ENCODE results near the gene MINDY2. TPM values are rescaled to one million over a fixed set of nuclear protein-coding genes. Genes with fewer than 3 reads are reported as not detected.
"Not testable (repeated sequence)": the region's sequence is repeated elsewhere in the genome, so short reads cannot be mapped to it uniquely, and the experiment has no call there.

The MINDY2 gene
- total and polyA plus RNA-seq, 3 experiments from 2014 or later: 9.6 to 18.8 (median 12.1) TPM

DNA sequence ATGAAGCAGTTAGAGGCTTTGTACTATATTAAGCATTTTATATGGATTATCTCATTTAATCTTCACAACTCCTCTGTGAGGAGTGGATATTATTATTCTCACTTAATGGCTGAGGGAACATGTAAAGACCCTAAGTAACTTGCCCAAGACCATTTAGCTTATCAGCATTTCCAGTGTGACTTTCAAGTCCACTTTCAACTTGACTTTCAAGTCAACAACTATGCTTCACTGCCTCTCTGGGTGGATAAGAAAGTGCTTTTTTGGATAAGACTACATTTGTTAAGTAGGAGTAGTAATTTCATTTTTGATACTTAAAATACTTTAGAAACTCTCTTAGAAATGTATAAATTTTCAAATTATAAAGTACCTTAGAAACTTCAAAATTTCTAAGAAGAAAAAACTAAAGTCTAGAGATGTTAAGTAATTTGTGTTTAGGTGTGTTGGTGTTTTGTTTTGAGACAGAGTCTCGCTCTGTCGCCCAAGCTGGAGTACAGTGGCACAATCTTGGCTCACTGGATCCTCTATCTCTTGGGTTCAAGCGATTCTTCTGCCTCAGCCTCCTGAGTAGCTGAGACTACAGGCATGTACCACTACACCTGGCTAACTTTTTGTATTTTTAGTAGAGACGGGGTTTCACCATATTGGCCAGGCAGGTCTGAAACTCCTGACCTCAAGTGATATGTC is 71.8 kb downstream of the MINDY2 start:
- ChIA-PET CTCF (no interaction called here), POLR2A (no interaction called here)
- H3K27ac ChIP-seq (ENCODE audit: low read depth, low read length): no peak overlapping the region
- no peaks in the 10 kb centered on the region for H3K9me3 ChIP-seq (ENCODE audit: low read length)
- no peaks in the 10 kb centered on the region for H3K27me3 Mint-ChIP-seq
- H3K27me3 ChIP-seq (ENCODE audit: insufficient read depth, low read length, poor library complexity, severe bottlenecking): no peaks in the 10 kb centered on the region
- H3K4me1 Mint-ChIP-seq: peaks cover 0 to 2% (median 0%) of the 10 kb centered on the region in 3 donors
- H3K4me3 Mint-ChIP-seq: no peak overlapping the region
- DNase-seq: no peak
- H3K9me3 Mint-ChIP-seq: no peaks in the 10 kb centered on the region
- H3K27ac Mint-ChIP-seq: no peak overlapping the region
- H3K4me1 ChIP-seq (ENCODE audit: insufficient read depth, low read length): no peaks in the 10 kb centered on the region
- H3K36me3 ChIP-seq (ENCODE audit: insufficient read depth, low read length): no peaks in the 10 kb centered on the region
- H3K36me3 Mint-ChIP-seq: peaks cover 12 to 44% (median 13%) of the 10 kb centered on the region in 3 donors
- no peak overlapping the region for H3K4me3 ChIP-seq (ENCODE audit: low read length)

DNA sequence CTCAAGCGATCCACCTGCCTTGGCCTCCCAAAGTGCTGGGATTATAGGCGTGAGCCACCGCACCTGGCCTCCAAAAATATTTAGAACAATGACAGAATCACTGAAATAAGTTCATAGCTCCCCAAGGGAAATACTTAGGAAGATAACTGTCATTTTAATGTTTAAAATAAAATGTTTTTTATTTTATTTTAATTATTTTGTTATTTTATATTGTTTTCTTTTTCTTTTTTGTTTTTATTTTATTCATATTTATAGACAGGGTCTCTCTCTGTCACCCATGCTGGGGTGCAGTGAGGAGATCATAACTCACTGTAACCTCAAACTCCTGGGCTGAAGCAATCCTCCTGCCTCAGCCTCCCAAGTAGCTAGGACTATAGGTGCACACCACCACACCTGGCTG is 80.1 kb downstream of the MINDY2 start:
- H3K36me3 Mint-ChIP-seq: peaks cover 18 to 64% (median 24%) of the 10 kb centered on the region in 3 donors
- DNase-seq; H3K36me3 ChIP-seq (ENCODE audit: insufficient read depth, low read length); H3K4me3 Mint-ChIP-seq; H3K4me3 ChIP-seq (ENCODE audit: low read length); H3K27me3 ChIP-seq (ENCODE audit: insufficient read depth, low read length, poor library complexity, severe bottlenecking); POLR2A ChIA-PET; H3K9me3 ChIP-seq (ENCODE audit: low read length); H3K4me1 ChIP-seq (ENCODE audit: insufficient read depth, low read length); H3K27ac Mint-ChIP-seq; H3K27me3 Mint-ChIP-seq; H3K4me1 Mint-ChIP-seq; H3K9me3 Mint-ChIP-seq; CTCF ChIA-PET; H3K27ac ChIP-seq (ENCODE audit: low read depth, low read length): not testable (repeated sequence)

DNA sequence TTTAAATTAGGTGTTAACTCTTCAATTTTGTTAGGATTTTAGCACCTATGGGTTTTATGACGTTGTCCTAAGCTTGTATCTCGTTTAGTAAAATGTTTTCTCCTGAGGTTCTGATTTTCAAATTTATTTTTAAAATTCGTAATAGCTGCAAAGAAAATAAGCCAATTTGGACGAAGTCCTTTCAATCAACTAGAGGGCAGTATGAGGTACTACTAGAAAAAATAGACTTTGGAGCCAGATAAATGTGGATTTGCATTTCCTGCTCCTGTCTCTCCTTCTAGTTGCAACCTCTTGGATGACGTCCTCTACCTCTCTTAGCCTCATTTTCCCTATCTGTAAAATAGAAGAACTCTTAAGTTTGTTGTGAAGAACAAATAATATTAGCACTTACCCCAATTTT is 81.2 kb downstream of the MINDY2 start:
- Histone ChIP-seq H3K27me3 (ENCODE audit: insufficient read depth, low read length, poor library complexity, severe bottlenecking) (no peaks in the 10 kb centered on the region), H3K27ac (ENCODE audit: low read depth, low read length) (no peak overlapping the region), H3K36me3 (ENCODE audit: insufficient read depth, low read length) (peaks cover 4% of the 10 kb centered on the region), H3K9me3 (ENCODE audit: low read length) (no peaks in the 10 kb centered on the region), H3K4me1 (ENCODE audit: insufficient read depth, low read length) (no peaks in the 10 kb centered on the region), H3K4me3 (ENCODE audit: low read length) (no peak overlapping the region)
- Mint-ChIP-seq H3K4me3 (no peak overlapping the region), H3K27me3 (peaks cover 0 to 2% of the 10 kb centered on the region in 2 donors), H3K9me3 (no peaks in the 10 kb centered on the region), H3K4me1 (no peaks in the 10 kb centered on the region), H3K36me3 (peaks cover 17 to 58% (median 23%) of the 10 kb centered on the region in 3 donors), H3K27ac (no peak overlapping the region)
- no peak for DNase-seq
- ChIA-PET CTCF (interaction anchor here (0.6 kb wide), 1 partner anchor 787 kb away, joined by 3 read pairs; the partner anchor contains the start of gene ALDH1A2), POLR2A (no interaction called here)

DNA sequence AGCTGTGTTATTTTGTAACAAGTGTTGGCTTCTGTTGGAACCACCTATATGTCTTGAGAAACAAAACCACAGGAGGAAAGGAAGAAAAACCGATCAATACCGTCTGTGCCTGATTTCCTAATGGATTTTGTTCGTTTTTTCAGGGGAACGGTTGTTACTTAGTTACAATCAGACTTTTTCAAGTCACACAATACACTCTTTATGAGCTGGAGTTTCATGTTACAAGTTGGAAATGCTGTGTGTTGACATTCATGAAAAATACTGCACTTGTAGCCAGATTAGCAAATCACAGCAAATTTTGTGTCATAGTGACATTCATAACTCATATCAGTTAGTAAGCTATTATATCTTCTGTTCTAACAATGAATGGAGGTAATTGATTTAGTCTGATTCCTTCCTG is 83.5 kb downstream of the MINDY2 start:
- no peaks in the 10 kb centered on the region for H3K4me1 Mint-ChIP-seq
- CTCF ChIA-PET: no interaction called here
- H3K27ac Mint-ChIP-seq: no peak overlapping the region

DNA sequence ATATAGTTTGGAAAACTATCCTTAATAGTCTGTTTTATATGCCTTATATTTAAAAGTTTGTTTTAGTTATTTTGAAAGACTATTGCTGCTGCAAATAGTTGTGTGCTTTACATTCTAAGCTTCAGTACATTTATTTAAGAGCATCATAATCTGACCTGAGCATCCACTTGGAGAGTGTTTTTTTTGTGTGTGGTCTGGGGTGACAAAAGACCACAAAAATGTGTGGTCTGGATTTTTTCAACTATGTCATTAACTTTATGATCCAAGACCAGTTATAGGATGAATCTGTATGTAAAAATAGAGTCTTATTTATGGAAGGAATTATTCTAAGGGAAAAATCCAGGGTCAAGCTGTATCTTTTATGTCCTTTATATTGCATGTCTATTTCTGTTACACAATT is 85.0 kb downstream of the MINDY2 start:
- CTCF ChIA-PET: no interaction called here
- H3K4me1 ChIP-seq (ENCODE audit: insufficient read depth, low read length): no peaks in the 10 kb centered on the region
- H3K27ac Mint-ChIP-seq: peak overlapping the region in 1 of 8 donors; percentile 12
- H3K27me3 ChIP-seq (ENCODE audit: insufficient read depth, low read length, poor library complexity, severe bottlenecking): no peaks in the 10 kb centered on the region
- H3K27me3 Mint-ChIP-seq: no peaks in the 10 kb centered on the region
- no peak overlapping the region for H3K4me3 ChIP-seq (ENCODE audit: low read length)
- DNase-seq: no peak
- peaks cover 4% of the 10 kb centered on the region for H3K36me3 ChIP-seq (ENCODE audit: insufficient read depth, low read length)
- H3K4me3 Mint-ChIP-seq: no peak overlapping the region
- peaks cover 0 to 3% (median 0%) of the 10 kb centered on the region in 3 donors for H3K4me1 Mint-ChIP-seq
- no peaks in the 10 kb centered on the region for H3K9me3 Mint-ChIP-seq
- POLR2A ChIA-PET: no interaction called here
- peaks cover 7 to 29% (median 9%) of the 10 kb centered on the region in 3 donors for H3K36me3 Mint-ChIP-seq
- no peaks in the 10 kb centered on the region for H3K9me3 ChIP-seq (ENCODE audit: low read length)
- H3K27ac ChIP-seq (ENCODE audit: low read depth, low read length): no peak overlapping the region

More for the DNA sequence above, 83.5 kb downstream of the MINDY2 start:
- no peak overlapping the region for H3K4me3 Mint-ChIP-seq
- Histone ChIP-seq H3K27ac (ENCODE audit: low read depth, low read length) (no peak overlapping the region), H3K4me1 (ENCODE audit: insufficient read depth, low read length) (no peaks in the 10 kb centered on the region), H3K4me3 (ENCODE audit: low read length) (no peak overlapping the region), H3K9me3 (ENCODE audit: low read length) (no peaks in the 10 kb centered on the region), H3K27me3 (ENCODE audit: insufficient read depth, low read length, poor library complexity, severe bottlenecking) (no peaks in the 10 kb centered on the region), H3K36me3 (ENCODE audit: insufficient read depth, low read length) (peaks cover 4% of the 10 kb centered on the region)
- no peaks in the 10 kb centered on the region for H3K9me3 Mint-ChIP-seq
- H3K36me3 Mint-ChIP-seq: peaks cover 7 to 37% (median 10%) of the 10 kb centered on the region in 3 donors
- DNase-seq: no peak
- POLR2A ChIA-PET: interaction anchor here (0.6 kb wide), 1 partner anchor 27 kb away, joined by 3 read pairs; no protein-coding TSS in a partner anchor
- no peaks in the 10 kb centered on the region for H3K27me3 Mint-ChIP-seq

DNA sequence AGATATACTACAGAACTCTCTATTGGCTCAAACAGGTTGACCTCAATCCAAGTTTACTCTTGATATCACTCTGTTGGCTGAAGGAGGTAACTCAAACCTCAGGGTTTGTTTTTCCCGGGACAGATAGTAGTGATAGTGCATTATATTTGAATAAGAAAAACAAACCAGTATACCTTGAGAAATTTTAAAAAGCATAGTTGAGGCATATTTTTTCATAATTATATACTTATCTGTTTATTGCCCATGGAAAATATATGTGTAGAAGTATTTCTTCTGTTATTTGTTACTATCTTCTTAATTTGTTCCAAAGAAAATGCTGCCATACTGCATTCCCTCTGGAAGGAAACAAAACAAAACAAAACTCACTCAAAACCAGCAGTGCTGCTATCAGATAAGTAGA is 85.5 kb downstream of the MINDY2 start:
- CTCF ChIA-PET, POLR2A ChIA-PET: not testable (repeated sequence)

DNA sequence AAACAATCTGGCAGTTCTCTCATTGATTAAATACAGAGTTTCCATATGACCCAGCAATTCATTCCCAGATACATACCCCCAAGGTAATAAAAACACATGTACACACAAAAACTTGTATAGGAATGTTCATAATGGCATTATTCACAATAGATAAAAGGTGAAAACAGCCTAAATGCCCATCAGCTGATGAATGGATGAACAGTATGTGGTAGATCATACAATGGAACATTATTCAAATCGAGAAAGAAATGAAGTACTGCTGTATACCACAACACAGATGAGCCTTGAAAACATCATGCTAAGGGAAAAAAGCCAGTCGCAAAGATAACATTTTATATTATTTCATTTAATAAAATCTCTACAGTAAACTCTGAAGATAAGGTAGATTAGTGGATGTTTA is 91.2 kb downstream of the MINDY2 start:
- Mint-ChIP-seq H3K36me3 (no peaks in the 10 kb centered on the region), H3K27me3 (peaks cover 5 to 7% of the 10 kb centered on the region in 2 donors), H3K27ac (no peak overlapping the region), H3K4me1 (peaks cover 12 to 19% (median 18%) of the 10 kb centered on the region in 3 donors), H3K4me3 (no peak overlapping the region), H3K9me3 (no peaks in the 10 kb centered on the region)
- POLR2A ChIA-PET: no interaction called here
- Histone ChIP-seq H3K27ac (ENCODE audit: low read depth, low read length) (no peak overlapping the region), H3K4me1 (ENCODE audit: insufficient read depth, low read length) (no peaks in the 10 kb centered on the region), H3K9me3 (ENCODE audit: low read length) (no peaks in the 10 kb centered on the region), H3K36me3 (ENCODE audit: insufficient read depth, low read length) (no peaks in the 10 kb centered on the region), H3K4me3 (ENCODE audit: low read length) (no peak overlapping the region), H3K27me3 (ENCODE audit: insufficient read depth, low read length, poor library complexity, severe bottlenecking) (no peaks in the 10 kb centered on the region)
- CTCF ChIA-PET: no interaction called here
- no peak for DNase-seq

More for the DNA sequence above, 85.5 kb downstream of the MINDY2 start:
- not testable (repeated sequence) for H3K4me3 ChIP-seq (ENCODE audit: low read length); H3K27ac Mint-ChIP-seq; H3K4me1 Mint-ChIP-seq; DNase-seq; H3K4me3 Mint-ChIP-seq; H3K27me3 Mint-ChIP-seq; H3K9me3 Mint-ChIP-seq; H3K27ac ChIP-seq (ENCODE audit: low read depth, low read length); H3K4me1 ChIP-seq (ENCODE audit: insufficient read depth, low read length); H3K36me3 ChIP-seq (ENCODE audit: insufficient read depth, low read length); H3K27me3 ChIP-seq (ENCODE audit: insufficient read depth, low read length, poor library complexity, severe bottlenecking); H3K9me3 ChIP-seq (ENCODE audit: low read length)
- H3K36me3 Mint-ChIP-seq: peaks cover 7 to 27% (median 8%) of the 10 kb centered on the region in 3 donors

DNA sequence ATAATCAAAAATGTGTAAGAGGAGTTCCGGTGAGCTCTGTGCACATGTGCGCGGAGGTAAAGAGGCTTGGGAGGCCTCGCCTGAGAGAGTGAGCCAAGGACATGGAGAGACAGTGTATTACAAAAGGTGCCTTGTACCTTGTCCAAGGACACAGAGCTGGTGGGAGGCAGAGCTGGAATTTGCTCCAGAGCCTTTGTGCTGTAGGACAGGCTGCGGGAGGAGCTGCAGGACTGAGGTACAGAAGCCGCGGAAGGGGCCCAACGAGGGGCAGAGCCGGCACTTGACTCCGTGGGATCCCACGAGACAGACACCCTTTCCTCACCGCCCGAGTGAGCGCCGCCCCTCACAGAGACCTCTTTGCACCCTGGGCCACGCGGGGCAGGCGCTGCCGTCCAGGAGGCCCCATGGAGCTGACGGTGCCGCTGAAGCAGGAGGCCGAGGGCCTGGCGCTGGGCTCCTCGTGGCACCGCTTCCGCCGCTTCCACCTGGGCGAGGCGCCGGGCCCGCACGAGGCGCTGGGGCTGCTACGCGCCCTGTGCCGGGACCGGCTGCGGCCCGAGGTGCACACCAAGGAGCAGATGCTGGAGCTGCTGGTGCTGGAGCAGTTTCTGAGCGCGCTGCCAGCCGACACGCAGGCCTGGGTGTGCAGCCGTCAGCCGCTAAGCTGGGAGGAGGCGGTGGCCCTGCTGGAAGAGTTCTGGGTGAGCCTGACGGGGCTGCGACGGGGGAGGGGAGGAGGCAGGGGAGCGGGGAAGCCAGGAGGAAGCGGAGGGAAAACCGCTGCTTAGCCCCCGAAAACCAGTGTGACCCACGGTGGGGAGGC is 93.7 kb downstream of the MINDY2 start:
- Mint-ChIP-seq H3K27ac (peak overlapping the region in 1 of 8 donors; percentile 91), H3K4me1 (peaks cover 12 to 19% (median 18%) of the 10 kb centered on the region in 3 donors), H3K36me3 (no peaks in the 10 kb centered on the region), H3K27me3 (peaks cover 5 to 7% of the 10 kb centered on the region in 2 donors), H3K9me3 (no peaks in the 10 kb centered on the region), H3K4me3 (peak overlapping the region in 4 of 7 donors; percentile 18 to 41 (median 34))
- no peak for DNase-seq
- Histone ChIP-seq H3K4me3 (ENCODE audit: low read length) (no peak overlapping the region), H3K36me3 (ENCODE audit: insufficient read depth, low read length) (no peaks in the 10 kb centered on the region), H3K4me1 (ENCODE audit: insufficient read depth, low read length) (no peaks in the 10 kb centered on the region), H3K27me3 (ENCODE audit: insufficient read depth, low read length, poor library complexity, severe bottlenecking) (no peaks in the 10 kb centered on the region), H3K9me3 (ENCODE audit: low read length) (no peaks in the 10 kb centered on the region), H3K27ac (ENCODE audit: low read depth, low read length) (no peak overlapping the region)
- ChIA-PET CTCF (interaction anchor here (0.8 kb wide), 2 partner anchors 11 to 637 kb away, joined by 3 read pairs; no protein-coding TSS in a partner anchor), POLR2A (interaction anchor here (0.7 kb wide), 1 partner anchor 66 kb away, joined by 3 read pairs; no protein-coding TSS in a partner anchor)
